OCI-LY7 (cell line): ENCODE data around the gene POLA1. TPM values are rescaled to one million over a fixed set of nuclear protein-coding genes. Genes with fewer than 3 reads are reported as not detected.

ENCODE experiments used
- BruUV-seq: library from RNA; stranded (reverse); fragments of 400-500 nt; replicated peaks from 2 replicates; lab custom pipeline; 2021; lab: Mats Ljungman, UMichigan
- CTCF ChIA-PET: fragments of 300-600 bp; sonication (Branson Sonifier 250); formaldehyde crosslinking; loops from one replicate; lab custom pipeline; 2022; ENCODE audit warnings: antibody characterized with exemption; ENCODE audit not compliant: unreplicated experiment; lab: Charles Lee
- POLR2A ChIA-PET: fragments of 300-600 bp; sonication (Branson Sonifier 250); formaldehyde crosslinking; loops from one replicate; lab custom pipeline; 2022; ENCODE audit warnings: antibody characterized with exemption; lab: Charles Lee
- DNase-seq: peaks from one replicate; pipeline ENCODE4 v3.0.0-alpha.2; 2015; ENCODE audit warnings: low spot score
- H2AFZ ChIP-seq: fragments of 200-600 bp; sonication (generic), shearing (Covaris generic); 2 replicates; pipeline ENCODE4 v1.6.1; 2014; ENCODE audit warnings: mild to moderate bottlenecking, antibody characterized with exemption, low read length, moderate library complexity
- H3K27ac ChIP-seq: fragments of 200-600 bp; sonication (generic); 2 replicates; pipeline ENCODE4 v1.5.1; 2014; ENCODE audit warnings: mixed run types, low read depth, mild to moderate bottlenecking, moderate library complexity, low read length, inconsistent platforms; ENCODE audit not compliant: poor library complexity, severe bottlenecking
- H3K36me3 ChIP-seq: fragments of 200-600 bp; sonication (generic); 2 replicates; pipeline ENCODE4 v1.6.1; 2014; ENCODE audit warnings: mild to moderate bottlenecking, antibody characterized with exemption, low read length, moderate library complexity, mixed read lengths; ENCODE audit not compliant: insufficient read depth
- H3K4me1 ChIP-seq: fragments of 200-600 bp; sonication (generic); 2 replicates; pipeline ENCODE4 v1.5.1; 2014; ENCODE audit warnings: mild to moderate bottlenecking, low read length; ENCODE audit not compliant: insufficient read depth, poor library complexity, severe bottlenecking
- H3K4me2 ChIP-seq: fragments of 200-600 bp; sonication (generic); 2 replicates; pipeline ENCODE4 v1.6.1; 2014; ENCODE audit warnings: mild to moderate bottlenecking, low read length
- H3K4me3 ChIP-seq: fragments of 200-600 bp; sonication (generic); 2 replicates; pipeline ENCODE4 v1.5.1; 2014; ENCODE audit warnings: mild to moderate bottlenecking, low read depth, low read length; ENCODE audit not compliant: poor library complexity, severe bottlenecking
- H3K79me2 ChIP-seq: fragments of 200-600 bp; sonication (generic); 2 replicates; pipeline ENCODE4 v1.6.1; 2016; ENCODE audit warnings: low read depth, mild to moderate bottlenecking, low read length, moderate library complexity, mixed read lengths; ENCODE audit not compliant: insufficient read depth
- H3K9me2 ChIP-seq: fragments of 200-600 bp; sonication (generic); 2 replicates; pipeline ENCODE4 v1.6.1; 2016; ENCODE audit warnings: mild to moderate bottlenecking, low read length, mixed read lengths; ENCODE audit not compliant: insufficient read depth
- H3K9me3 ChIP-seq: fragments of 200-600 bp; sonication (generic); 2 replicates; pipeline ENCODE4 v1.6.1; 2014; ENCODE audit warnings: mild to moderate bottlenecking, mixed run types, low read length, mixed read lengths
- H4K20me1 ChIP-seq: fragments of 200-600 bp; sonication (generic); 2 replicates; pipeline ENCODE4 v1.6.1; 2014; ENCODE audit warnings: mild to moderate bottlenecking, antibody characterized with exemption, low read length, moderate library complexity, mixed read lengths; ENCODE audit not compliant: insufficient read depth
- EZH2phosphoT487 ChIP-seq: fragments of 200-600 bp; sonication (generic); IDR thresholded peaks from 2 replicates; pipeline ENCODE4 v1.6.1; 2018; ENCODE audit warnings: low read depth, borderline replicate concordance, mild to moderate bottlenecking, mixed run types, antibody characterized with exemption, low read length, moderate library complexity, mixed read lengths
- intact Hi-C: fragments of 100-400 bp; cut with micrococcal nuclease; formaldehyde crosslinking; loops from one replicate; pipeline ENCODE4 v1.10.0; 2022; ENCODE audit not compliant: unreplicated experiment
- total RNA-seq, 2 experiments: library from RNA; depleted of rRNA in 1 of 2; stranded (reverse); fragments of >200 nt in 1 of 2; shearing (Covaris generic) in 1 of 2; gene quantifications; 2 replicates each; pipeline ENCODE4 v1.2.3, GENCODE V29; 2014 to 2022
- TF ChIP-seq, protein P1 (sequence below): fragments of 200-600 bp; sonication (generic); conservative IDR thresholded peaks from 2 replicates; pipeline ENCODE4 v1.5.1; 2014; ENCODE audit warnings: mild to moderate bottlenecking, antibody characterized with exemption, low read length, moderate library complexity, mixed read lengths

The POLA1 gene
- total RNA-seq, 2 experiments from 2014 or later: 58.0 to 65.1 TPM

DNA sequence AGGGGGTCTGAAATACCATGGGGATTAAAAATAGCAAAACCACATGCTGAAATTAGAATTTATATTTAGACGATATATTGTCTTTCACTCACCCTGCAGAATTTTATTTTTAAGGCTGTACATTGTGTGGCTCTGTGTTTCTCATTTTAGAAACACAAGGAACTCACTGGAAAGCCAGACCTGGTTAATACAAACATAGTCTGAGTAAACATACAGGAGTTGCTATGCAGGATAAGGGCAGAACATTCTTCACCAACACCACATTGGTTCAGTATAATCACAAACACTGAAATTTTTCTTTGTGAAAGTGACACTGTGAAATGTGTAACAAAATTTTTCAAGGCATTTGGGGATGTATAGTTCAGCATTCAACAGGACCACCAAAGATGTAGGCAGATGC, 206.5 kb downstream of the POLA1 start:
- TF ChIP-seq EZH2phosphoT487: no peak
- TF ChIP-seq, protein P1, sequence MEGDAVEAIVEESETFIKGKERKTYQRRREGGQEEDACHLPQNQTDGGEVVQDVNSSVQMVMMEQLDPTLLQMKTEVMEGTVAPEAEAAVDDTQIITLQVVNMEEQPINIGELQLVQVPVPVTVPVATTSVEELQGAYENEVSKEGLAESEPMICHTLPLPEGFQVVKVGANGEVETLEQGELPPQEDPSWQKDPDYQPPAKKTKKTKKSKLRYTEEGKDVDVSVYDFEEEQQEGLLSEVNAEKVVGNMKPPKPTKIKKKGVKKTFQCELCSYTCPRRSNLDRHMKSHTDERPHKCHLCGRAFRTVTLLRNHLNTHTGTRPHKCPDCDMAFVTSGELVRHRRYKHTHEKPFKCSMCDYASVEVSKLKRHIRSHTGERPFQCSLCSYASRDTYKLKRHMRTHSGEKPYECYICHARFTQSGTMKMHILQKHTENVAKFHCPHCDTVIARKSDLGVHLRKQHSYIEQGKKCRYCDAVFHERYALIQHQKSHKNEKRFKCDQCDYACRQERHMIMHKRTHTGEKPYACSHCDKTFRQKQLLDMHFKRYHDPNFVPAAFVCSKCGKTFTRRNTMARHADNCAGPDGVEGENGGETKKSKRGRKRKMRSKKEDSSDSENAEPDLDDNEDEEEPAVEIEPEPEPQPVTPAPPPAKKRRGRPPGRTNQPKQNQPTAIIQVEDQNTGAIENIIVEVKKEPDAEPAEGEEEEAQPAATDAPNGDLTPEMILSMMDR: no peak
- intact Hi-C loops: no loop called here
- CTCF ChIA-PET: no interaction called here
- Histone ChIP-seq H3K36me3 (peaks cover 74% of the 10 kb centered on the region), H3K79me2 (no peaks in the 10 kb centered on the region), H3K9me2 (no peaks in the 10 kb centered on the region), H2AFZ (no peak overlapping the region), H4K20me1 (no peaks in the 10 kb centered on the region), H3K4me1 (no peaks in the 10 kb centered on the region), H3K4me3 (no peak overlapping the region), H3K4me2 (no peak overlapping the region), H3K27ac (no peak overlapping the region), H3K9me3 (no peaks in the 10 kb centered on the region)
- POLR2A ChIA-PET: no interaction called here
- no peak for DNase-seq
- no TSS peak for BruUV-seq

DNA sequence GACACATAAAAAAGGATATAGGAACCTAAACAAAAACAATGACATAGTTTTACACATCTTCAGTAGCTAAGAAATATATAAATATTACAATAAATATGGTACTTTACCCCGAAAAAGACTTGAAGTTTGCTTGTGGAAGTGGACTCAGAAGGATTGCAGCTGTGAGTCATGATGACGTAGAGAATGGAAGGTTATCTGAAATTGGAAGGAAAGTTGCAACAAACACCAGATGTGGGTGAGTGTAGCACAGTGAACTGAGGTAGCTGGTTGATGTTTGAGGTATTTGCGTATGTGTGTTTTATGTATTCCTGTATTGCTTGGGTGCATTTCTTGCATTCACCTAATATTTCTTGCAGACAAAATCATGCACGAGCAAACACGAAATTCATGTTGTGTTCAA, 209.1 kb downstream of the POLA1 start:
- H3K79me2 ChIP-seq: no peaks in the 10 kb centered on the region
- H3K9me2 ChIP-seq: no peaks in the 10 kb centered on the region
- no peaks in the 10 kb centered on the region for H4K20me1 ChIP-seq
- TF ChIP-seq, protein P1: no peak
- TF ChIP-seq EZH2phosphoT487: no peak
- H3K4me1 ChIP-seq: no peaks in the 10 kb centered on the region
- no peak overlapping the region for H3K27ac ChIP-seq
- no peaks in the 10 kb centered on the region for H3K9me3 ChIP-seq
- no peak overlapping the region for H3K4me3 ChIP-seq
- no peak for DNase-seq
- peaks cover 57% of the 10 kb centered on the region for H3K36me3 ChIP-seq
- POLR2A ChIA-PET: interaction anchor here (0.6 kb wide), 1 partner anchor 86 kb away, joined by 5 read pairs; no protein-coding TSS in a partner anchor
- intact Hi-C loops: no loop called here
- BruUV-seq: no TSS peak
- CTCF ChIA-PET: interaction anchor here (0.5 kb wide), 1 partner anchor 64 kb away, joined by 3 read pairs; no protein-coding TSS in a partner anchor
- no peak overlapping the region for H2AFZ ChIP-seq
- no peak overlapping the region for H3K4me2 ChIP-seq

DNA sequence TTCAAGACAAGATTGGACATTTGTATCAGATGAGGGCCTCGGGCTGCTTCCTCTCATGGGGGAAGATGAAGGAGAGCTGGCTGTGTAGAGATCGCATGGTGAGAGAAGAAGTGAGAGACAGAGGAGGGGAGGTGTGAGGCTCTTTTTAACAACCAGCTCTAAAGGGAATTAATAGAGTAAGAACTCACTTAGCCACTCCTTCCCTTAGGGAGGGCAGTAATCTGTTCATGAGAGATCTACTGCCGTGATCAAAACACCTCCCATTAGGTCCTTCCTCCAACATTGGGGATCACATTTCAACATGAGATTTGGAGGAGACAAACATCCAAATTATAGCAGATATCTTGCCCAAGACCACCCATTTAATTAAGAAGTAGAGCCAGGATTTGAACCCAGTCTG, 225.0 kb downstream of the POLA1 start:
- no TSS peak for BruUV-seq
- CTCF ChIA-PET: no interaction called here
- POLR2A ChIA-PET: no interaction called here
- no peak overlapping the region for H3K4me2 ChIP-seq
- H3K27ac ChIP-seq: no peak overlapping the region
- no peak overlapping the region for H3K4me3 ChIP-seq
- H3K4me1 ChIP-seq: no peaks in the 10 kb centered on the region
- intact Hi-C loops: no loop called here
- H3K9me3 ChIP-seq: no peaks in the 10 kb centered on the region
- TF ChIP-seq EZH2phosphoT487: no peak
- TF ChIP-seq, protein P1: no peak
- H4K20me1 ChIP-seq: no peaks in the 10 kb centered on the region
- no peaks in the 10 kb centered on the region for H3K9me2 ChIP-seq
- no peak for DNase-seq
- no peaks in the 10 kb centered on the region for H3K79me2 ChIP-seq
- H3K36me3 ChIP-seq: peaks cover 36% of the 10 kb centered on the region
- H2AFZ ChIP-seq: no peak overlapping the region
